MM.1S (cell line): Measurements from ENCODE around the gene MAD2L1BP.
"Not testable (repeated sequence)": the region's sequence is repeated elsewhere in the genome, so short reads cannot be mapped to it uniquely, and the experiment has no call there.

Source experiments
- EZH2phosphoT487 ChIP-seq: fragments of 300-600 bp; sonication (generic); IDR thresholded peaks from 2 replicates; pipeline ENCODE4 v1.6.1; 2018; ENCODE audit warnings: antibody characterized with exemption, low read length
- TF ChIP-seq, protein P1 (sequence below): fragments of 300-600 bp; sonication (generic); IDR thresholded peaks from 2 replicates; pipeline ENCODE4 v1.5.1; 2016; ENCODE audit warnings: antibody characterized with exemption, low read length, mixed read lengths

DNA sequence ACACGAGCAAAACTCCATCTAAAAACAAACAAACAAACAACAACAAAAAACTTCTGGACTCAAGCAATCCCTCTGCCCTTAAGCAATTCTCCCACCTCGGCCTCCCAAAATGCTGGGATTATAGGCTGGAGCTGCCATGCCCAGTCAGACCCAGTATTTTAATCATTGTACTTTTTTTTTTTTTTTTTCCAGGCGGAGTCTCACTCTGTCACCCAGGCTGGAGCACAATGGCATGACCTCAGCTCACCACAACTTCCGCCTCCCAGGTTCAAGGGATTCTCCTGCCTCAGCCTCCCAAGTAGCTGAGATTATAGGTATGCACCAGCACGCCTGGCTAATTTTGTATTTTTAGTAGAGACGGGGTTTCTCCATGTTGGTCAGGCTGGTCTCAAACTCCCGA is 2.6 kb upstream of the MAD2L1BP start:
- TF ChIP-seq EZH2phosphoT487, result not testable (repeated sequence)
- TF ChIP-seq, protein P1, sequence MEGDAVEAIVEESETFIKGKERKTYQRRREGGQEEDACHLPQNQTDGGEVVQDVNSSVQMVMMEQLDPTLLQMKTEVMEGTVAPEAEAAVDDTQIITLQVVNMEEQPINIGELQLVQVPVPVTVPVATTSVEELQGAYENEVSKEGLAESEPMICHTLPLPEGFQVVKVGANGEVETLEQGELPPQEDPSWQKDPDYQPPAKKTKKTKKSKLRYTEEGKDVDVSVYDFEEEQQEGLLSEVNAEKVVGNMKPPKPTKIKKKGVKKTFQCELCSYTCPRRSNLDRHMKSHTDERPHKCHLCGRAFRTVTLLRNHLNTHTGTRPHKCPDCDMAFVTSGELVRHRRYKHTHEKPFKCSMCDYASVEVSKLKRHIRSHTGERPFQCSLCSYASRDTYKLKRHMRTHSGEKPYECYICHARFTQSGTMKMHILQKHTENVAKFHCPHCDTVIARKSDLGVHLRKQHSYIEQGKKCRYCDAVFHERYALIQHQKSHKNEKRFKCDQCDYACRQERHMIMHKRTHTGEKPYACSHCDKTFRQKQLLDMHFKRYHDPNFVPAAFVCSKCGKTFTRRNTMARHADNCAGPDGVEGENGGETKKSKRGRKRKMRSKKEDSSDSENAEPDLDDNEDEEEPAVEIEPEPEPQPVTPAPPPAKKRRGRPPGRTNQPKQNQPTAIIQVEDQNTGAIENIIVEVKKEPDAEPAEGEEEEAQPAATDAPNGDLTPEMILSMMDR, result not testable (repeated sequence)
